ENCODE data around the gene LYSMD1.

GRCh38 chr1:151145304-151146071 lies 20.2 kb downstream of the LYSMD1 start:
- TF ChIP-seq CTCF (IDR thresholded peaks at IDR 0.05; ENCODE audit: borderline replicate concordance, extremely low read depth, low read length, poor library complexity, severe bottlenecking) (no peak), EZH2 (IDR thresholded peaks at IDR 0.05; ENCODE audit: borderline replicate concordance, low read depth, low read length, severe bottlenecking) (no peak)

All from DND-41 (cell line).